GM21737 (cell line): ENCODE results near the gene NFATC3.

Source experiments
- ATAC-seq: cut with Tn5 transposase; IDR thresholded peaks from one replicate; pipeline ENCODE4 v1.9.1; 2021; ENCODE audit warnings: mild to moderate bottlenecking, moderate library complexity; ENCODE audit not compliant: unreplicated experiment

Gene NFATC3

GRCh38 chr16:68085259-68086071 is at the start of gene NFATC3:
Gene NFATC3, plus strand, starts transcription at chr16:68085370. Its CDS starts 312 bp downstream, at chr16:68085682.
- peak; percentile 57 for ATAC-seq

DNA sequence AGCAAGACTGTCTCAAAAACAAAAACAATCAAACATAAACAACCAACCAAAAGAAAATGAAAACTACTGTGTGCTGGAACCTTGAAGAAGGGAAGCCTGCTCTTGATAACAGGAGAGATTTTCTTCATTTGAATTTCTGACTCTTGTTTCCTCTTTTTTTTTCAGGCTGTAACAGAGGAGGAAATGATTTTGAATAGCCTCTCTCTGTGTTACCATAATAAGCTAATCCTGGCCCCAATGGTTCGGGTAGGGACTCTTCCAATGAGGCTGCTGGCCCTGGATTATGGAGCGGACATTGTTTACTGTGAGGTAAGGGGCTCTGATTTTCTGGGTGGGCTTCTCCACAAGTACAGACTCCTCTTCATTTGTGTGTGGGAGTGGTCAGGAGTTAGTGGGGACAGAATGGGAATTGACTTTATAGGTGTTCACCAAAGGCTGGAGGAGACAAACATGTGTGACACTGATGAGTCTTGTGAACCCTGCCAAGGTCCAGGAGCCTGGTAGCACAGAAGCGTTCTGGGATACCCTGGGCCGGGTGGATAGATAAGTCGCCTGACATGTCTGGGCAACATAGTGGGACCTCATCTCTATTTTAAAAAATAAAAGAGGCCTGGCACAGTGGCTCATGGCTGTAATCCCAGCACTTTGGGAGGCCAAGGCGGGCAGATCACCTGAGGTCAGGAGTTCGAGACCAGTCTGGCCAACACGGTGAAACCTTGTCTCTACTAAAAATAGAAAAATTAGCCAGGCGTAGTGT is 47.2 kb upstream of the NFATC3 start:
- ATAC-seq, result no peak

- peak; percentile 77 for ATAC-seq
These were observed 44.5 kb upstream of the NFATC3 start for GRCh38 chr16:68040506-68041288.

GRCh38 chr16:68041783-68042182 is 43.4 kb upstream of the NFATC3 start:
- no peak for ATAC-seq

GRCh38 chr16:68046106-68046505 is 39.1 kb upstream of the NFATC3 start:
- no peak for ATAC-seq

DNA sequence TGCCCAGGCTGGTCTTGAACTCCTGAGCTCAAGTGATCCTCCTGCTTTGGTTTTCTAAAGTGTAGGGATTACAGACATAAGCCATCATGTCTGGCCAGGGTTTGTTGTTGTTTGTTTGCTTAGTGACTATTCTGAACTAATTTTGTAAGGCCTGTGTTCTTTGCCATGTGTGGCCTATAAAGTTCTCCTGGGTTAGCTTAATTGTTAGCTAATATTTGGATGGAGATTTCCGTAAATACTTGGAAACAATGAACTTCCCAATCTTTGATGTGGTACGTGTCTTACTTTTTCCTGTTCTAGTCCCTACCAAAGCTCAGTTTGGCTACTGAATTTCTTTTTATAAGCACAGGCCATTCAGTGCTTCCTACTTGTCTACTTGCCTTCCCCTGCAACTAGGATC is 37.2 kb upstream of the NFATC3 start:
- ATAC-seq, result no peak

DNA sequence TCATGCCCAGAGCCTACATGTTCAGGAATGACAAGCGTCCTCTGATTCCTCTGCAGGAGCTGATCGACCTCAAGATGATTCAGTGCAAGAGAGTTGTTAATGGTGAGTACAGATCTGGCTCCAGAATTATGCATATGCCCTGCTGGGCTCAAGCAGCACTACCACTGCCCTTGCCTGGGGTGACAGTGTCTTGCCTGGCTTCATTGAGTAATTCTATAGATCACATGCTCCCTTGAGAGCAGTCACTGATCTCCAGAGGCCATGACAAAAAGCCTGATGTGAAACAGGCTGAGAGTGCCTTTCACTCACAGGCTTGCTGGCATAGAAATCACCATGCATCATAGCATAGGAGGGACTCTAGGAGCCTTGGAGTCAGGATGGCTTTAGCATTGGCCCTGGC is 35.7 kb upstream of the NFATC3 start:
- no peak for ATAC-seq

DNA sequence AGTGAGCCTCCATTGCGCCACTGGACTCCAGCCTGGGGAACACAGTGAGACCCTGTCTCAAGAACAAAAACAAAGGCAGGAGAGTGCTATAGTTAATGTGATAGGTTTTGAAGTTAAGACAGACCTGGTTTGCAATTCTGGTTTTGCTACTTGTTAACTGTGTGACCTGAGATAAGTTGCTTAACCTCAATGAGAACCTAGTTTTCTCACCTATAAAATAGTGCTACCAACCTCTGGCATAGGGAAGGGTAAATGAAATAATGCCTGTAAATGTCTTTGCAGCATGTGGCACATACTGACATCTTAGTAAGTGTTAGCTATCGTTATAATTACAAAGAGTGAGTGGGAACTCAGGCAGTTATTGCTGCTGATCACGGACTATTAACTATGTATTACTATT is 29.8 kb upstream of the NFATC3 start:
- ATAC-seq, result no peak

- no peak for ATAC-seq
These were observed 25.4 kb upstream of the NFATC3 start for GRCh38 chr16:68059804-68060203.

DNA sequence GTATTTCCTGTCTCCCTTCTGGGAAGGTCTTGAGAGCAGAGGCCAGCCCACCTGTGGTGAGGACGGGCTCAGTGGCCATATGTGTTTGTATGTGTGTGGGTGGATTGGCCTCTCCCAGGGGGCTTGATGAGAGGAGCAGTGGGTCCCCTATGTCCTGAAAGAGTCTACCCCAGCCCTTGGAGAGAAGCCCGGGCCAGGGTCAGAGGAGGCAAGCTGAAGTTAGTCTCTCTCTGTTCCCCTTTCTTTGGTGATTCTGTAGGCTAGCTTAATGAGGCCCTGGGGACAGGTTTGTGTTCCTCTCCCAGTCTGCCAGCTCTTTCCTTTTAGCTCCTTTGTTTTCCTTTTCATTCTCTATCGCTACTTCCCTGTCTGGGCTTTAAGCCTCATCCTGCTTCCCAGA is 23.8 kb upstream of the NFATC3 start:
- ATAC-seq, result no peak

DNA sequence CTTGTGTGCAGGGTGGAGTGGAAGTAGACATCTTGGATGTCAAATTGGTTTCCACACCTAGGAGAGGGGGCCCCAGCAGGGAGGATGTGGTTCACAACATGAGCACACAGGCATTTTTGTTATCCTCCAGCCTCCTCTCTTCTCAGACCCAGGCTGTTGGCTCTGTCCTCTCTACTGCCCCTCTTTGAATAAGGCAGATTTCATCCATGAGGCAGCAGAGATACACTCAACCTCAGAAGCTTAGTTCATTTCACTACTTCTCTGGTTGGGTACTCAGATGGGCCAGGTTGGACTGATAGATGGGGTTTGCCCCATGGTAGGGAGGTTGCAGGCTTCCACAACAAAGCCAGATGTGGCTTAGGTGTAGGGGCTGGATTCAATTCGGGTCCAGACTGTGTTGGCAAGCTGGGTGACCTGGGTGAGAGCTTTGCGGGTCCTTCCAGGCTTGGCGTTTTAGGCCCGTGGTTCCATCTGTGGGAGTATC is 22.2 kb upstream of the NFATC3 start:
- ATAC-seq, result no peak

DNA sequence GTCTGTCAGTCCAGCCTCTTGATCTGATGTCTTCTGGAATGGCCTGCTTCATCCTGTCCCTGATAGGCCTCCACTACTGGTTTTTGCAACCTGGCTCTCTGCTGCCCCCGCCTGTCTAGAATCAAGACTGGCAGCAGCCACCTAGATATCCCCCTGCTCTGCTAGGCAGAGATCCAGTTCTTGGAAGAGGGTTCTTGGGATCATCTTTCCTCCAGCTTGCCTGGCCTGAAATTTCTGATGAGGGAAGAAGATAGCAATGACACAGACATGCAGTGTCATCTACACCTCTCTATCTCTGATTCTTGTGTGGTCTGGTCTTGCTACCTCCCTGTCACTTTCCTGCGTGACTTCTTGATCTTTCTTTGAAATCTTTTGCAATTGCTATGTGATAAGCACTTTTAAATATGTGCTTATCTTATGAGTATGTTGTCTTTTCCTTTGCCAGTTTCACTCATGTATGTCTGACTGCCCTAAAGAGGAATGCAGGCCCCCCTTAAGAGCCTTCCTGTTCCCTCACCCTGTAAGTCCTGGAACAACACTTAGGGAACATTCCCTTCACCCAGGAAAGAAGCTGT is 20.3 kb upstream of the NFATC3 start:
- no peak for ATAC-seq

DNA sequence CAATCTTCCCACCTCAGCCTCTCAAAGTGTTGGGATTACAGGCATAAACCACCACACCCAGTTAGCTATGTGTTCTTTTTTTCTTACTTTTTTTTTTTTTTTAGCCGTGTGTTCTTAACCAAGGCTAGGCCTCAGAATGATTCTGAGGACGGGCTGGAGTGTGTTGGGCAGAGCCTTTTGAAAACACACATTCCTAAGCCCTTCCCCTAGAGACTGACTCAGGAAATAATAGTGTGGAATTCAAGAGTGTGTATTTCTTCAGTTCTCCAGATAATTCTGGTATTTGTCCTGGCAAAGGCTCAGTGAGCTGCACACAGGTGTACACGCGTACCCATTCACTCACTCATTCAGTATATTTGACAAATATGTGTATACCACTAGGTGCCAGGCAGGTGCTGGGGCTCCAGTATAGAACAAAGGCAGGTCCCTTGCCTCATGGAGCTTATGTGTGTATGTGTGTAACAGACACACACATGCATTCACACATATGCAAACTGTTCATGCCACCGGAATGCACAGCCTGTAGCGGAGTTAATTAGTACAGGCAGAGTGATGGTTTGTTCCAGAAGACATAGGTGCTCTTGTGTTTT is 19.4 kb upstream of the NFATC3 start:
- ATAC-seq, result no peak

- no peak for ATAC-seq
These were observed 18.4 kb upstream of the NFATC3 start for GRCh38 chr16:68066763-68067162.

DNA sequence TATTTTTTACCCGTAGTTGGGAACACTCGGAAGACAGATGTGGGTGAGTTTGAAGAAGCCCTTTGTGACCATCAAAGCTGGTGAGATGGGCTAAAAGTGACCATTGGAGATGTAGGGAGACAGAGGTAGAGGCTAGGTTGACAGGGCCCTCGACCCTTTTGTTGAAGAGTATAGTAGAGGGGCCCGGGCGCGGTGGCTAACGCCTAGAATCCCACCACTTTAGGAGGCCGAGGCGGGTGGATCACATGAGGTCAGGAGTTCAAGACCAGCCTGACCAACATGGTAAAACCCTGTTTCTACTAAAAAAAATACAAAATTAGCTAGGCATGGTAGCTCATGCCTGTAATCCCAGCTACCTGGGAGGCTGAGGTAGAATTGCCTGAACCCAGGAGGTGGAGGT is 16.2 kb upstream of the NFATC3 start:
- ATAC-seq, result no peak

DNA sequence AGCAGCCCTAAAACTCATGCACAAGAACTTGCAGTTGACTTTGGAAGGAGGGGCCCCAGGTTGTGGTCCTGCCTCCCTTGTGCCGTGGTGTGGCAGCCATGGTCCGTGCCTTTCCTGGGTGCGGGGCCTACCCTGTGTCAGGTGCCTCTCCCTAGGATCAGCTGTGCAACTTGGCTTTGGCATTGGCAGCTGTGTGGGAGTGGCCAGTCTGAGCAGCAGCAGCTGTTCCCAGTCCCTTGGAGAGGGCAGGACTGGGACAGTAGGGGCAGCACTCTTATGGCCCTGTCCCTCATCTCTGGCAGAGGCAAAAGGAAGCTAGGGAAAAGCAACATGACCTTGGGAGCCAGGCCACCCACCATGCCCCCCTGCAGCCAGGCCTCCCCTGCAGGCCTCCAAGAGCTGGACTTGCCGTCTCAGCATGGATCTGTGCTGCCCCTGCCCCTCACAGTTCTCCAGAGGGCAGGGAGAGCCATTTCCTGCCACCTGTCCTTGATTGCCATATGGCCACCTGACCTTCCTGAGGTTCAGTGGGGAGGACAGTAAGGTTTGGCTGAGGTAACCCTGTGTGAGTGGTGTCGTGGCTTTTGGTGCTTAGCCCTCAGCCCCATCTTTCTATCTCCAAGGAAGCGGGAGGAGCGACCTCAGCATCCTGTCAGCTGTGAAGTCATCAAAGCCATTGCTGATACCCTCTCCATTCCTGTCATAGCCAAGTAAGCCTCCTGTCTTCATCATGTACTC is 15.5 kb upstream of the NFATC3 start:
- no peak for ATAC-seq

- no peak for ATAC-seq
These were observed 14.9 kb upstream of the NFATC3 start for GRCh38 chr16:68070249-68070730.

DNA sequence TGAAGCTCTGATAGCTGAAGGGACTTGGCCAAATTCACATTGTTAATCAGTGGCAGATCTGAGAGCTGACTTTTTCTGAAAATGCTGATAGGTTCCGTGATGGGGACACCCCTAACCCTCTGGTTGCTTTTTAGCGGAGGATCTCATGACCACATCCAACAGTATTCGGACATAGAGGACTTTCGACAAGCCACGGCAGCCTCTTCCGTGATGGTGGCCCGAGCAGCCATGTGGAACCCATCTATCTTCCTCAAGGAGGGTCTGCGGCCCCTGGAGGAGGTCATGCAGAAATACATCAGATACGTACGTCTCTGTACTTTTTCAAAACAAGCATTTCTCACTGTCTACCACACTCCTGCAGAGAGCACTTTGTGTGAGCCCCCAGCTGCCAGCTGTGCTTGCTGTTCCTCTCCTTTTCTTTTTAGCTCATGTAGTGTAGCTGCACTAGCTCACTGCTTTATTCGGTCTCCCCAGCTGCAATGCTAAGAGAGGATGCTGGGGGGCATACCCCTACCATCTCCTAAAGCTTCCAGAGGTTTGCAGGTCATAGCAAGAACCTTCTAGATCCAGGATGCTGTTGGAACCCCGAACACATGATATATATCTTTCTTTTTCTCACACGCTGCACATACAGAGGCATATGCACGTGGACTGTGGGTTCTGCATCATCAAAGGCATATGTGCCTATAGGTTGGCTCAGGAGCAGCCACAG is 14.2 kb upstream of the NFATC3 start:
- ATAC-seq, result no peak

DNA sequence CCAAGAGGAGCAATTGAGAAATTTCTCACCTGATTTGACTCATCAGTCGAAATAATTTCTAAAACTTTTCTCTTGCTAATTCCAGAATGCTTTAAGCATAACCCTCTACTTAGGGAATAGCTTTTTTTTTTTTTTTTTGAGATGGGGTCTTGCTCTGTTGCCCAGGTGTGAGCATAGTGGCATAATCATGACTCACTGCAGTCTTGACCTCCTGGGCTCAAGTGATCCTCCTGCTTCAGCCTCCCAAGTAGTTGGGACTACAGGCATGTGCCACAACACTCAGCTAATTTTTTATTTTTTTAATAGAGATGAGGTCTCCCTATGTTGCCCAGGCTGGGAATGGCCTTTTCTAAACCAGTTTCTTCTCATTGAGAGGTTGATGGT is 13.7 kb upstream of the NFATC3 start:
- no peak for ATAC-seq
